Inflammatory macrophage treated with lipopolysaccharide for 4 hours (primary cell): ENCODE data around the gene LRRC8D.
"Not testable (repeated sequence)": the region's sequence is repeated elsewhere in the genome, so short reads cannot be mapped to it uniquely, and the experiment has no call there.

Experiments
- DNase-seq: peaks from one replicate; pipeline ENCODE4 v3.0.0-alpha.2; 2020

Gene LRRC8D

GRCh38 chr1:89918127-89918793, 97.4 kb downstream of the LRRC8D start:
- DNase-seq: peak; percentile 13

GRCh38 chr1:89918794-89919155, 97.9 kb downstream of the LRRC8D start:
- no peak for DNase-seq

- DNase-seq: no peak
Measured at GRCh38 chr1:89919174-89919573, 98.3 kb downstream of the LRRC8D start.

GRCh38 chr1:89922911-89923310, 102.1 kb downstream of the LRRC8D start:
- no peak for DNase-seq

DNA sequence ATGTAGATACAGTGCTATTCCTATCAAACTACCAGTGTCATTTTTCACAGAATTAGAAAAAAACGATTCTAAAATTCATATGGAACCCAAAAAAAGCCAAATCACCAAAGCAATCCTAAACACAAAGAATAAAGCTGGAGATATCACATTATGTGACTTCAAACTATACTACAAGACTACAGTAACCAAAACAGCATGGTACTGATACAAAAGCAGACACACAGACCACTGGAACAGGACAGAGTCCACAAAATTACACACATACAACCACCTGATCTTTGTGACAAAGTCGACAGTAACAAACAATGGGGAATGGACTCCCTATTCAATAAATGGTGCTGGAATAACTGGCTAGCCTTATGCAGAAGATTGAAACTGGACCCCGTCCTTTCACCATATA, 102.7 kb downstream of the LRRC8D start:
- DNase-seq: no peak

GRCh38 chr1:89924075-89924474, 103.2 kb downstream of the LRRC8D start:
- DNase-seq: not testable (repeated sequence)

DNA sequence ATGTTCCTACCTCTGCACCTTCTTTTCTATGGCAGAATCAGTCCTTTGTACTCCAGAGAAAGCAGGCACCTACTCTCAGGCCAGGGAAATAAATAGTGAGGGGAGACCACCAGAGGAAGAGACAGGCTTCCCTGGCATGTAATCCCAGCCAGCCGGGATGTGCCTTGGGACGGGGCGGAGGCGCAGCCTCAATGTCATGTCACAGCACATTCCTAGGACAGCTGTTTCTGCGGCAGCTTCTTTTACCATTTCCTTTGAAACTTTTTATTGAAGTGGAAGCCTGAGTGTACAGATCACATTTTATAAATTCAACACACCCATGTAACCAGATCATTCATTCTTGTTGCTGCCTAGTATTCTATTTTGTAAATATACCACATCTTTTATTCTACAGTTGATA, 106.2 kb downstream of the LRRC8D start:
- no peak for DNase-seq

DNA sequence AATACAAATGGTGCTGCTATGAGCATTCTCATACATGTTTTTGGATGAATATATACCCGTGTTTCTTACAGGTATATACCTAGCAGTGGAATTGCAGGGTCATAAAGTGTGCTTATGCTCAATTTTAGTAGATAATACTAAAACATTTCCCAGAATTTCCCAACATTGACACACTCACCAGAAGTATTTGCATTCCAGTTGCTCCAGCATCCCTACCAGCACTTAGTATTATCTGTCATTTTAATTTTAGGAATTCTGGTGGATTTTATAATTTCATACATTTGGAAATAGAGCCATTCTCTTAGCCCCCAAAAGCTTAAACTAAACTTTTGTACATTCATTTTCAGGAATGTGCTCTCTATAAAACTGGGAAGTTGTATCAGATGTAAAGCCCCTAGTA, 106.6 kb downstream of the LRRC8D start:
- DNase-seq: no peak

GRCh38 chr1:89928506-89928905, 107.7 kb downstream of the LRRC8D start:
- no peak for DNase-seq

- DNase-seq: no peak
Measured at GRCh38 chr1:89929467-89930063, 108.7 kb downstream of the LRRC8D start.

DNA sequence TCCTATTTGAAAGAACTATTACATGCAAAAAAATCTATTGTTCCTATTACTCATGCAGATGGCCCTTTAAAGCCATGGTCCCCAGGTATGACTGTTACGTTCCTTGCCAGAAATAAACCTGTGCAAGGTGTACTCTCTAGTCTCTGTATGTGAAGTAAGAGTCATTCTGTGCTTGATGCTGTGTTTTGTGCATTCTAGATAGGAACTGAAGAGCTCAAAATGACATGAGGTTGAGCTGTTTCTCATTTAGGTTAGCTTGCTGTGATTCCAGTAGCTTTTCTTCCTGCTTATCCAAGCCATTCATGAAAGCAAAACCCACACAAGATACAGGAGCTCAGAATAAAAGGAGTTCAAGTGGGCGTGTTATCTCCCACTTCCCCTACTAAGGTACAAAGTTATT, 109.7 kb downstream of the LRRC8D start:
- no peak for DNase-seq

DNA sequence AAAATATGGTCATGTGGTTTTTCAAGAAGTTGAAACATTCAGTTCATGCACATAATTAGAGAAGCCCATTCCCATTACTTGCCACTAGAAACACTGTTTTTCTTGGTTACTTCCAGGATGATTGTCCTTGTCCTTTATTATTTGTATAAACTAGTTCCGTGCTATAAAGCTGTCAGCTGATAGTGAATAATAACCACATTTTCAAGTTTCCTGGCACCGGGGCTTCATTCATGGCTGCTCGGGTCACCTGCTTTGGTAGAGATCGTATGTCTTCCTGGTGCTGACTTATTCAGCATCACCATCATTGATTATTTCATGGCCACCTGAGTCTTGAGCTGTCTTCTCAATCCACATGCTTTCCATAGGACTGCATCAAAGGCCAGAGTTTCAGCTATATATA, 111.1 kb downstream of the LRRC8D start:
- DNase-seq: no peak

- DNase-seq: no peak
Measured at GRCh38 chr1:89932598-89933364, 111.9 kb downstream of the LRRC8D start.

DNA sequence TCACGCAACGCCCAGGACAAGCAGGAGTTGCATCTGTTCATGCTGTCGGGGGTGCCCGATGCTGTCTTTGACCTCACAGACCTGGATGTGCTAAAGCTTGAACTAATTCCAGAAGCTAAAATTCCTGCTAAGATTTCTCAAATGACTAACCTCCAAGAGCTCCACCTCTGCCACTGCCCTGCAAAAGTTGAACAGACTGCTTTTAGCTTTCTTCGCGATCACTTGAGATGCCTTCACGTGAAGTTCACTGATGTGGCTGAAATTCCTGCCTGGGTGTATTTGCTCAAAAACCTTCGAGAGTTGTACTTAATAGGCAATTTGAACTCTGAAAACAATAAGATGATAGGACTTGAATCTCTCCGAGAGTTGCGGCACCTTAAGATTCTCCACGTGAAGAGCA, 113.6 kb downstream of the LRRC8D start:
- DNase-seq: no peak

DNA sequence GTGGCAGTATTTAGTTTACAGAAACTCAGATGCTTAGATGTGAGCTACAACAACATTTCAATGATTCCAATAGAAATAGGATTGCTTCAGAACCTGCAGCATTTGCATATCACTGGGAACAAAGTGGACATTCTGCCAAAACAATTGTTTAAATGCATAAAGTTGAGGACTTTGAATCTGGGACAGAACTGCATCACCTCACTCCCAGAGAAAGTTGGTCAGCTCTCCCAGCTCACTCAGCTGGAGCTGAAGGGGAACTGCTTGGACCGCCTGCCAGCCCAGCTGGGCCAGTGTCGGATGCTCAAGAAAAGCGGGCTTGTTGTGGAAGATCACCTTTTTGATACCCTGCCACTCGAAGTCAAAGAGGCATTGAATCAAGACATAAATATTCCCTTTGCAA, 114.4 kb downstream of the LRRC8D start:
- no peak for DNase-seq

DNA sequence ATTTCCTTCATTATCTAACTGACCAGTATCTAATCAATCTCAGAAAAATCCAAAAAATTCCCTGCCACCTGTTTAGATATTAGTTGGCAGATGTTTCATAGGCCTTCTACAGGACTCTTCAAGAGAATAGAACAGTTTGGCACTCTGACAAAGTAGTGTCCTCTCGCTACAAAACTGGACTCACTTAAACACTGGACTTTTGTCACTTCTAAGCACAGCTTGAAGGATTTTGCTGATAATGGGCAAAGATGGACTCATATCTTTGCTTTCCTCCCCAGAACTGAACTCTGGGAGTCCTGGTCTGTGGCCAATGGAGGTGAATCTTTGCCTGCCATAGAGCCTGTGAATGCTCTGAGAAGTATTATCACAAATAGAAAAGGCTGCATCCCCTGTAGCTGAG, 115.9 kb downstream of the LRRC8D start:
- no peak for DNase-seq

DNA sequence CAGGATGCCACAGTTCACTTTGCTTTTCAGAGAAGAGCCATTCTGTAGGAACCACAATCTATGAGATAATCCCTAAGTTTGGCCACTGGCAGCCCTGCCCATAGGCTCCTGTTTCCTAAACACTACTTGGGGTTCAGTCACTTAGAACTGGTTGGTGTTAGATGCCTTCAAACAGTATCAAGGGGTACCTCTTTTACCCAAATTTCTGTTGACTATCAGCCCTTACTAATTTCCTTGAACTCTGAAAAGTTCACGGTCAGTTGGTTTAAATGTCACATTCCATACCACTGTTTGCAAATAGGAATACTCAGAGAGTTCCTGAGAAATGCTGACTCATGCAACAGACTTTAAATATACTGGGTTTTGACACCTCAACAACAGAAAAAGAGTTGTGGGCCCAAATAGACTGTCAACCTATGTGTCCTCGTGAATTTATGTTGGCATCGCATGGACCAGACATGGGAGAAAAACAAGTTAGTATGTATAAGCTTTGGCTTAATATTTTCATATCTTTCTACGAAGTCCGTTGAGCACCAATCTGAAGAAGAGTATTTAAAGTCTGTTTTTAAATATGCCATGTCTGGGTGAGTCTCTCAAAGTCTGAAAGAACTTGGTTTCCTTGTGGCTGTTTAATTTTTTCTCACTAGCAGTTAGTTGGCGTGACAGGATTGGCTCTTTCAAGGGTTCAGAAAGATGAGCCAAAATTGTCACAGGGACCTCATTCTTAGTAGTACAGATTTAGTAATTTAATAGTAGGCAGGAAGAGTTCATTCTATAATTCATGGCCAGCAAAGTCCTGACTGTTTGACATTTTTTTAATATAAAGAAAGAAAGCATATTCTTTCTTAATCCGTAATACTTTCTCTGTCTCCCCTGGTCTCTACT, 117.6 kb downstream of the LRRC8D start:
- no peak for DNase-seq

DNA sequence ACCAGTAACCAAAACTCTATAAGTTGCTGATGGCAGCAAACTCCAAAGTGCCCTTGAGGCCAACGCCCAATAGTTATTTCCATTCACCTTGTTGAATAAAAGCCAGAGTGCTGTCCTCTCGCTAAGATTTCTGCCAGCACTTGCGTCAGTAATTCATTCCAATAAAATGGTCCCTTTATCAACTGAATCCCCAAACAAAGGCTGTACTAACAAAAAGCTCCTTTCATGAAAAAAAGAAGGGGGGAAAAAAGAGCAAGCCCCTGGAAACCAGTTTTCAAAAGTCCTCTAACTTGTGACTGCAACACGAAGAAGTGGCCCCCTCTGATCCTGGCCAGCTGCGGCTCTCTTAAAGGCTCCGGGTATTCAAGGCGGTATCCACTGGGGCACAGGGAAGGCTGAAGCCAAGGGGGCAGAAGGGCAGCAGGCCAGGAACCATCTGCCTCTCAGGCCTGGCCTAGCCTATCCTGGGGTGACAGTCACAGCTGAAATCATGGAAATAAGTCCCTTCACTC, 118.3 kb downstream of the LRRC8D start:
- no peak for DNase-seq

GRCh38 chr1:89939693-89940438, 119.0 kb downstream of the LRRC8D start:
- no peak for DNase-seq

- DNase-seq: peak; percentile 79
Measured at GRCh38 chr1:89941110-89941766, 120.4 kb downstream of the LRRC8D start.

DNA sequence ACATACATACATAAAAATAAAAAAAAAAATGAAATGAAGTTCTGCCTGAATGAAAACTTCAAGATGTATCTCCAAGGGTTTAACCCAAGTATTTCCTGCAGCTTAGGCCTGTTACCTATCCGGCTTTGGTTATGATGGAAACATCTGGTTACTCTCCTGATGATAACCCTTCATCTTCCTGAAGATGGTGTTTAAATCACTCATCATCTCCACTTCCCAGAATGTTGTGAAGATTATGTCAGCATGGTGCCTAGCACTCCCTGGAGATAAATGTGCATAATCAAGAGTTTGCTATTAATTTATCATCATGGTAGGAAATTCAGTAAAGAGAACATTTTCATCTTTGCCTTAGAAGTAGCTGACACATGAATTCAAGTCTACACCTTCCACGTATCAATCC, 121.2 kb downstream of the LRRC8D start:
- no peak for DNase-seq
